ENCODE data around the gene CCDC38.

CCDC38 gene

GRCh38 chr12:95836185-95836609, 106.2 kb downstream of the CCDC38 start:
- no peak for DNase-seq (ENCODE audit: low read depth)

GRCh38 chr12:95834572-95834971, 107.8 kb downstream of the CCDC38 start:
- DNase-seq (ENCODE audit: low read depth) = no peak

- no peak for DNase-seq (ENCODE audit: low read depth)
These were observed 111.9 kb downstream of the CCDC38 start for GRCh38 chr12:95830335-95831089.

- DNase-seq (ENCODE audit: low read depth) = no peak
These were observed 113.0 kb downstream of the CCDC38 start for GRCh38 chr12:95829395-95829794.

- DNase-seq (ENCODE audit: low read depth) = no peak
These were observed 122.2 kb downstream of the CCDC38 start for GRCh38 chr12:95820096-95820703.

Measured in fibroblast of the conjunctiva (primary cell).